ENCODE data around the gene GRIN3A. TPM values are rescaled to one million over a fixed set of nuclear protein-coding genes. Genes with fewer than 3 reads are reported as not detected.

GRIN3A gene
- total RNA-seq, 1 experiment from 2014 or later: not detected

DNA sequence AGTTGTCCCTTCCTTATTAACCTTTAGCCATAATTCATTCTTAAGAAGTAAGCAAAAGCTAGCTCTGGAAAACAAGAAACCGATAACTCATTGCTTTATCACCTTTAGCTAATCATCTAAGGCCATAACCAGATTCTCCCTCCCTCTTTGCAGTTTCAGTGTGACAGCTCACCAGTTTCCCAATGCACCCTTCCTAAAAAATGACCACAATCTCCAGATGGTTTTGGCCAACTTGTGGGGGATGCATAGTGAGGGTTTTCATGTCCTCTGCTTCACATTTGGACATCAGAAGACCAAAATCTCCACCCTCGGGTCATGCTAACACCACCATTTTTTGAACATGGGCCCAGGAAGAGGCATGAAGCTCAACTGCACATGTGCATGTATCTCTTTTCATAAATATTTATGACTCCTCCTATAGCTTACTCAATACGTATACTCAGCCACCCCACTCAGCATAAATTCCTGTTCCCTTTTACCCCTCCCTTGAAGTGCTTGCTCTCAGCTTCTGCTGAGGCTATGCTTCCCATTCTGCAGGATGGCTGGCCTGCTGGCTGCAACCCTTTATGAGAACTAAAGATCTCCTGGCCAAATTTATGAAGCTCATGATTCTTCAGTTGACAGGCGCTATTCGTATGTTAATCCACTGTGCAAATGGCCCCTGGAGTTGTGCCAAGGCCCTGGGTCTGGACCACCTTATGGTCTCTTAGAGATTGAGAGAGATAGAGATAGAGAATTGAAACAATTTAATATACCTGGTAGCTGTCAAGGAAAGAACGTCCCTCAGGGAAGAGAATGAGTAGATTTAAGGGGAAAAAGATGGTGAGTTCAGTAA, 158.5 kb downstream of the GRIN3A start:
- Histone ChIP-seq H4K5ac (ENCODE audit: insufficient read length, low read depth, low read length) (no peak overlapping the region), H3K79me2 (ENCODE audit: insufficient read depth, low read length) (no peaks in the 10 kb centered on the region), H3K4me2 (ENCODE audit: insufficient read depth, insufficient read length, low read length) (no peak overlapping the region), H2AK5ac (ENCODE audit: insufficient read length, low read length) (no peak overlapping the region), H2BK120ac (ENCODE audit: low read depth, low read length, poor library complexity, severe bottlenecking) (no peak overlapping the region), H3T11ph (ENCODE audit: low read length) (no peak overlapping the region), H3K27ac (ENCODE audit: insufficient read length, low read depth, low read length) (no peak overlapping the region), H4K91ac (ENCODE audit: insufficient read length, low read depth, low read length) (no peak overlapping the region), H3K4ac (ENCODE audit: low read depth, low read length) (no peak overlapping the region), H3K4me1 (ENCODE audit: insufficient read depth, low read length) (peaks cover 5% of the 10 kb centered on the region; the same call in 1 of the 2 replicates), H3K79me1 (ENCODE audit: insufficient read depth, low read depth, low read length, poor library complexity, severe bottlenecking) (no peaks in the 10 kb centered on the region), H3K56ac (ENCODE audit: insufficient read length, low read depth, low read length) (no peak overlapping the region), H4K20me1 (ENCODE audit: control insufficient read depth, insufficient read depth, insufficient read length) (no peaks in the 10 kb centered on the region), H2BK20ac (ENCODE audit: low read depth, low read length, poor library complexity, severe bottlenecking) (no peak overlapping the region), H3K23ac (ENCODE audit: insufficient read length, low read depth, low read length) (no peak overlapping the region), H3K23me2 (ENCODE audit: insufficient read length, low read depth, low read length, poor library complexity, severe bottlenecking) (no peaks in the 10 kb centered on the region), H3K18ac (ENCODE audit: insufficient read length, low read depth, low read length) (no peak overlapping the region), H2AFZ (ENCODE audit: low read length) (no peak overlapping the region), H2BK12ac (ENCODE audit: insufficient read length, low read depth, low read length) (no peak overlapping the region), H3K9ac (ENCODE audit: extremely low read depth, insufficient read length, low read length) (no peak overlapping the region), H2BK5ac (ENCODE audit: insufficient read length, low read length) (no peak overlapping the region), H2BK15ac (ENCODE audit: low read depth, low read length) (no peak overlapping the region), H3K27me3 (ENCODE audit: insufficient read depth, low read length) (no peaks in the 10 kb centered on the region), H4K8ac (replicated peaks; ENCODE audit: insufficient read length, low read depth, low read length) (no peak overlapping the region), H3K14ac (ENCODE audit: insufficient read depth, low read length) (no peak overlapping the region), H3K9me3 (ENCODE audit: control insufficient read depth, low read depth, low read length) (no peaks in the 10 kb centered on the region)
- Mint-ChIP-seq H3K27me3 (ENCODE audit: low read depth) (peaks cover 2% of the 10 kb centered on the region), H3K9me3 (no peaks in the 10 kb centered on the region), H3K4me1 (peaks cover 27 to 28% of the 10 kb centered on the region in 2 experiments), H3K4me3 (no peak overlapping the region), H3K27ac (no peak overlapping the region), H3K36me3 (ENCODE audit: insufficient read depth in 1 of 3, low read depth in 3 of 3) (no peaks in the 10 kb centered on the region)
- TF ChIP-seq, protein P1, sequence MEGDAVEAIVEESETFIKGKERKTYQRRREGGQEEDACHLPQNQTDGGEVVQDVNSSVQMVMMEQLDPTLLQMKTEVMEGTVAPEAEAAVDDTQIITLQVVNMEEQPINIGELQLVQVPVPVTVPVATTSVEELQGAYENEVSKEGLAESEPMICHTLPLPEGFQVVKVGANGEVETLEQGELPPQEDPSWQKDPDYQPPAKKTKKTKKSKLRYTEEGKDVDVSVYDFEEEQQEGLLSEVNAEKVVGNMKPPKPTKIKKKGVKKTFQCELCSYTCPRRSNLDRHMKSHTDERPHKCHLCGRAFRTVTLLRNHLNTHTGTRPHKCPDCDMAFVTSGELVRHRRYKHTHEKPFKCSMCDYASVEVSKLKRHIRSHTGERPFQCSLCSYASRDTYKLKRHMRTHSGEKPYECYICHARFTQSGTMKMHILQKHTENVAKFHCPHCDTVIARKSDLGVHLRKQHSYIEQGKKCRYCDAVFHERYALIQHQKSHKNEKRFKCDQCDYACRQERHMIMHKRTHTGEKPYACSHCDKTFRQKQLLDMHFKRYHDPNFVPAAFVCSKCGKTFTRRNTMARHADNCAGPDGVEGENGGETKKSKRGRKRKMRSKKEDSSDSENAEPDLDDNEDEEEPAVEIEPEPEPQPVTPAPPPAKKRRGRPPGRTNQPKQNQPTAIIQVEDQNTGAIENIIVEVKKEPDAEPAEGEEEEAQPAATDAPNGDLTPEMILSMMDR (conservative IDR thresholded peaks at IDR 0.05): no peak
- no peak for DNase-seq
- no CpG with 5 or more reads among the region's 6 CpGs for WGBS (ENCODE audit: extremely low coverage, insufficient read length, low lambda C conversion rate)

Measured in H9 (cell line).